Type B pancreatic cell (in vitro differentiated cells): ENCODE results near the gene PNPLA1. TPM values are rescaled to one million over a fixed set of nuclear protein-coding genes. Genes with fewer than 3 reads are reported as not detected.
A peak's percentile ranks its signal among the peaks of the same experiment; 100 is the strongest.

Experiments
- DNase-seq: peaks from one replicate; pipeline ENCODE4 v3.0.0; 2021; ENCODE audit warnings: mixed read lengths; ENCODE audit not compliant: unreplicated experiment; ENCODE audit errors: extremely low spot score
- H3K27ac Mint-ChIP-seq: 2 replicates; pipeline ENCODE4 v1.8.0; 2021; ENCODE audit warnings: mild to moderate bottlenecking, mixed read lengths
- H3K27me3 Mint-ChIP-seq: 2 replicates; pipeline ENCODE4 v1.8.0; 2021; ENCODE audit warnings: mixed read lengths
- H3K36me3 Mint-ChIP-seq: 2 replicates; pipeline ENCODE4 v1.8.0; 2021; ENCODE audit warnings: mixed read lengths
- H3K4me1 Mint-ChIP-seq: one replicate; pipeline ENCODE4 v1.8.0; 2021; ENCODE audit warnings: mixed read lengths; ENCODE audit not compliant: unreplicated experiment
- H3K4me3 Mint-ChIP-seq: 2 replicates; pipeline ENCODE4 v1.8.0; 2021; ENCODE audit warnings: mild to moderate bottlenecking, mixed read lengths
- H3K9me3 Mint-ChIP-seq: 2 replicates; pipeline ENCODE4 v1.8.0; 2021; ENCODE audit warnings: mixed read lengths
- CTCF ChIP-seq: fragments of 200-600 bp; sonication (generic); conservative IDR thresholded peaks from 2 replicates; pipeline ENCODE4 v1.5.0; 2021; ENCODE audit warnings: antibody characterized with exemption, mild to moderate bottlenecking
- total RNA-seq: library from RNA; stranded (reverse); gene quantifications from 2 replicates; pipeline ENCODE4 v1.2.1, GENCODE V29; 2021; ENCODE audit warnings: low replicate concordance

Gene PNPLA1
- total RNA-seq, 1 donor from 2014 or later = 0.12 TPM

- no peaks in the 10 kb centered on the region for H3K9me3 Mint-ChIP-seq
- H3K36me3 Mint-ChIP-seq = peaks cover 3% of the 10 kb centered on the region
- peaks cover 50% of the 10 kb centered on the region for H3K4me1 Mint-ChIP-seq
- DNase-seq = no peak
- TF ChIP-seq CTCF = no peak
- peak overlapping the region; percentile 12 for H3K27ac Mint-ChIP-seq
- no peak overlapping the region for H3K4me3 Mint-ChIP-seq
- no peaks in the 10 kb centered on the region for H3K27me3 Mint-ChIP-seq
Measured at GRCh38 chr6:36242626-36243025, 27.2 kb upstream of the PNPLA1 start.

GRCh38 chr6:36243562-36244212 lies 26.2 kb upstream of the PNPLA1 start:
- peaks cover 50% of the 10 kb centered on the region for H3K4me1 Mint-ChIP-seq
- H3K4me3 Mint-ChIP-seq = no peak overlapping the region
- no peaks in the 10 kb centered on the region for H3K27me3 Mint-ChIP-seq
- peaks cover 3% of the 10 kb centered on the region for H3K36me3 Mint-ChIP-seq
- H3K9me3 Mint-ChIP-seq = no peaks in the 10 kb centered on the region
- no peak for DNase-seq
- no peak overlapping the region for H3K27ac Mint-ChIP-seq
- no peak for TF ChIP-seq CTCF

GRCh38 chr6:36244641-36245280 lies 25.1 kb upstream of the PNPLA1 start:
- Mint-ChIP-seq H3K9me3 (no peaks in the 10 kb centered on the region), H3K36me3 (peaks cover 3% of the 10 kb centered on the region), H3K27ac (no peak overlapping the region), H3K27me3 (no peaks in the 10 kb centered on the region), H3K4me1 (peaks cover 50% of the 10 kb centered on the region), H3K4me3 (no peak overlapping the region)
- no peak for TF ChIP-seq CTCF
- DNase-seq = no peak

- H3K4me3 Mint-ChIP-seq = no peak overlapping the region
- H3K27ac Mint-ChIP-seq = peak overlapping the region; percentile 24
- no peak for DNase-seq
- H3K9me3 Mint-ChIP-seq = no peaks in the 10 kb centered on the region
- H3K27me3 Mint-ChIP-seq = no peaks in the 10 kb centered on the region
- no peaks in the 10 kb centered on the region for H3K36me3 Mint-ChIP-seq
- no peak for TF ChIP-seq CTCF
- H3K4me1 Mint-ChIP-seq = peaks cover 50% of the 10 kb centered on the region
Measured at GRCh38 chr6:36245572-36246061, 24.2 kb upstream of the PNPLA1 start.

GRCh38 chr6:36246506-36247268 lies 23.2 kb upstream of the PNPLA1 start:
- no peaks in the 10 kb centered on the region for H3K36me3 Mint-ChIP-seq
- no peak for DNase-seq
- peak overlapping the region; percentile 54 for H3K27ac Mint-ChIP-seq
- TF ChIP-seq CTCF = no peak
- no peaks in the 10 kb centered on the region for H3K9me3 Mint-ChIP-seq
- no peaks in the 10 kb centered on the region for H3K27me3 Mint-ChIP-seq
- no peak overlapping the region for H3K4me3 Mint-ChIP-seq
- peaks cover 48% of the 10 kb centered on the region for H3K4me1 Mint-ChIP-seq
